Measurements from ENCODE around the gene FOSB.

GRCh38 chr19:45485305-45486077 is 17.7 kb downstream of the FOSB start:
- TF ChIP-seq CTCF (IDR thresholded peaks at IDR 0.05; ENCODE audit: extremely low read depth in 1 of 2, insufficient read depth in 1 of 2, low read depth in 1 of 2, low read length in 2 of 2) (peak; percentile 79 to 96), POLR2A (IDR thresholded peaks at IDR 0.05; ENCODE audit: low read depth, low read length) (no peak), POLR2AphosphoS5 (IDR thresholded peaks at IDR 0.05; ENCODE audit: insufficient read depth, low read depth, low read length) (no peak), JUN (IDR thresholded peaks at IDR 0.05; ENCODE audit: borderline replicate concordance, insufficient read depth, insufficient read length, low read depth) (no peak), FOS (IDR thresholded peaks at IDR 0.05; ENCODE audit: borderline replicate concordance, insufficient read depth, low read length) (no peak), MAX (IDR thresholded peaks at IDR 0.05; ENCODE audit: insufficient read depth, insufficient read length) (no peak), EZH2 (IDR thresholded peaks at IDR 0.05; ENCODE audit: borderline replicate concordance, low read depth, low read length, severe bottlenecking) (no peak), GATA2 (IDR thresholded peaks at IDR 0.05; ENCODE audit: insufficient read depth, insufficient read length, low read depth, low read length) (no peak)

All from endothelial cell of umbilical vein (primary cell).